HG03460 (cell line): ENCODE data around the gene PNMA6E.
"Not testable (repeated sequence)": the region's sequence is repeated elsewhere in the genome, so short reads cannot be mapped to it uniquely, and the experiment has no call there.

ENCODE experiments used
- ATAC-seq: cut with Tn5 transposase; IDR thresholded peaks from one replicate; pipeline ENCODE4 v1.9.1; 2021; ENCODE audit not compliant: unreplicated experiment

The PNMA6E gene

DNA sequence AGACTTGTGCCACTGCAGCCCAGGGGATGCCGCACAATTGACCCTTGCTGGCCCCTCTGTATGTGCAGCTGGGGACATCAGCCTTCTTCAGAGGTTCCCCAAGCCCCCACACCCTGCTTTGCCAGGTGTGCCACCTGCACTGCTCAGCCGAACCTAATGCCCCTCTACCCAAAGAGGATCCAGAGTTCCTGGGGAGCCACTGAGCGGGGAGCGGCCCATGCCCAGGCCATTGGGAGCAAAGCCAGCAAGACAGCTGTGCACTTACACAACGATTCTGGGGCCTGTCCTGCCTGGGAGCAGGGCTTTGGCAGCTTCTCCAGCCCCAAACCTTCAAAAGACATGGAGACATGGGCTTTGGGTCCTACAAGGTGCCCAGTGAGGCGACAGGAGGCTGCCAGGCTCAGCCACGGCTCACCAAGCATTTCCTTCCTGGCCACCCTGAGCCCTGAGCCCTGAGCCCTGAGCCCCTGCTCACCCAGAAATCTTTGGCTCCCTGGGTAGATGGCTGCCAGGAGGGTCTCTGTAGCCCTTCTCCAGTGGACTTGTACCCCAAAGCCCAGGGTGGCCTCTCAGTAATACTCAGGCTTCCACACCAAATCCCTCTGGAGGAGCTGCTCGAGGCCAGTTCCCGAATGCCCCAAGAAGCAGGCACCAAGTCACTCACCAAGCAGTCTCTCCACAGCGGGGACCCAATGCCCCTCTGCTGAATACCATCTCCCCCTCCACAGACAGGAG lies 13.0 kb downstream of the PNMA6E start:
- ATAC-seq: no peak

- no peak for ATAC-seq
Observed at GRCh38 chrX:153387345-153387744, 13.8 kb downstream of the PNMA6E start.

GRCh38 chrX:153386097-153386496 lies 15.1 kb downstream of the PNMA6E start:
- no peak for ATAC-seq

- ATAC-seq: not testable (repeated sequence)
Observed at GRCh38 chrX:153384973-153385372, 16.2 kb downstream of the PNMA6E start.

DNA sequence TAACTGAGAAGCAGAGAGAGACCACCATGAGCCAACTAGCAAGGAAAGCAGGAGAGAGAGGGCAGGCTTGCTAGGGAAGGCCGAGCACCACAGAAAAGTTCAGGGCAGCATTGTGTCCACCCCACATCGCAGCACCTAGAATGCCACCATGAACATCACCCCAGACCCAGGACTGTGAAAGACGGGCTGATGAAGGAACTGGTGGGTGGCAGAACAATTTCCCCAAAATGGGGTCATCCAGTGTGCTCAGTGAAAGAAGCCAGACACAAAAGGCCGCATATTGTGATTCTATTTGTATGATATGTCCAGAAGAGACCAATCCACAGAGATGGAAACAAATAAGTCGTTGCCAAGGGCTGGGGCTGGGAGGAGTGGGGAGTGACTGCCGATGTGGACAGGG lies 16.8 kb downstream of the PNMA6E start:
- no peak for ATAC-seq

GRCh38 chrX:153382563-153383482 lies 18.3 kb downstream of the PNMA6E start:
- no peak for ATAC-seq

GRCh38 chrX:153381684-153382532 lies 19.2 kb downstream of the PNMA6E start:
- no peak for ATAC-seq

GRCh38 chrX:153380691-153381090 lies 20.5 kb downstream of the PNMA6E start:
- ATAC-seq: no peak

DNA sequence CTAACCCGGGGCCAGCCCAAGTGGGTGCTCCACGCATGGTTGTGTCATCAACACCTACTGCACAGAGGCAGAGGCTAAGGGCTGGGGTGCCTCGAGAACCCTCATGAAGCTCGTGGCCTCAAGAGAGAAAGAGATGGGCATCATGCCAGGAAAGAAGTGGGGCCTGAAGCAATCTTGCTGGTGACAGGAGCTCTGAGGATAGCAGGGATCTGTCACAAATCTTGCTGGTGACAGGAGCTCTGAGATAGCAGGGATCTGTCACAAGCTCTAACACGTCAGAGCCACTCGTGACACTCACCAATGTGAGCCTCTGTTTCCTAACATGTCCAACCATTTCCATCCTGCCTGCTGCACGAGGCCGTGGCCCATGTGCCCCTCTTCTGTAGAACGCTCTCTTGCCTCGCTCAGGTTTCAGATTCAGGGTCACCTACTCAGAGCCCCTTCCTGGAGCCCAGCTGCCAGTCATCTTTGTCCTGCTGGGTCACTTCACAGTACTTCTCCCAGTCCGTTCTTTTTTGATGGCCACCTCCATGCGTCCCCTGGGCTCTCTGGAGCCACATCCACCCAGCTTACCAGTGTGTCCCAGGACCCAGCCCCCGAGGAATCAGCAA lies 21.1 kb downstream of the PNMA6E start:
- no peak for ATAC-seq

DNA sequence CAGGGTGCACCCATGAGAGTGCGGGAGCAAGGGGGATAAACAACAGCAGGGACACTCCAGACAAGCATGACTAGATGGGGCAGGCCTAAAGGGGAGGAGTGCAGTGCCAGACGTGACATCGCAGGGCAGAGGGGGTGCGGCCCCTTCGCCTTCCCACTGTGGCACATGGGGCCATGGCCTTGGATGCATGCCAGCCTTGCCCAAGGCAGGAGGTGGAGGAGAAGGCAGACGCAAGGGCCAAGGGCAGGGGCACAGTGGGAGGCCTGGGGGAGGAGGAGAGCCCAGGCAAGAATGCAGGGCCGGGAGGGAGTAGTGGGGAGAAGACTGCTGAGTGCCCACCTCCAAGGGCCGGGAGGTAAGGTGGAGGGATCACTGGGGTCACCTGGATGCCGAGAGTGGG lies 21.6 kb downstream of the PNMA6E start:
- no peak for ATAC-seq

GRCh38 chrX:153378607-153379006 lies 22.5 kb downstream of the PNMA6E start:
- ATAC-seq: no peak

DNA sequence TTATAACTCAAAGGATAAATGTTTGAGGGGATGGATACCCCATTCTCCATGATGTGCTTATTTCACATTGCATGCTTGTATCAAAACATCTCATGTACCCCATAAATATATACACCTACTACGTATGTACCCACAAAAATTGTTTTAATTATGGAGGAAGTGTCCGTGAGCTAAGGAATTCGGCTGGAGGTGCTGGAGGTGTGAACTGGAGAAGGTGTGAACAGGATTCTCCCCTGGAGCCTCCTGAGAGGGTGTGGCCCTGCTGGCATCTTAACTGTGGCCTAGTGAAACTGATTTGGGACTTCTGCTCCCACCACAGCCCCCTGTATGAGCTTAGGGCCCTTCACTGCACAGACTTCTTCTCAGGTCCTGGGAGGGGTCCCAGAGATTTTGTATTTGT lies 23.4 kb downstream of the PNMA6E start:
- no peak for ATAC-seq

GRCh38 chrX:153375571-153375970 lies 25.6 kb downstream of the PNMA6E start:
- ATAC-seq: no peak

- no peak for ATAC-seq
Observed at GRCh38 chrX:153374426-153374825, 26.7 kb downstream of the PNMA6E start.

DNA sequence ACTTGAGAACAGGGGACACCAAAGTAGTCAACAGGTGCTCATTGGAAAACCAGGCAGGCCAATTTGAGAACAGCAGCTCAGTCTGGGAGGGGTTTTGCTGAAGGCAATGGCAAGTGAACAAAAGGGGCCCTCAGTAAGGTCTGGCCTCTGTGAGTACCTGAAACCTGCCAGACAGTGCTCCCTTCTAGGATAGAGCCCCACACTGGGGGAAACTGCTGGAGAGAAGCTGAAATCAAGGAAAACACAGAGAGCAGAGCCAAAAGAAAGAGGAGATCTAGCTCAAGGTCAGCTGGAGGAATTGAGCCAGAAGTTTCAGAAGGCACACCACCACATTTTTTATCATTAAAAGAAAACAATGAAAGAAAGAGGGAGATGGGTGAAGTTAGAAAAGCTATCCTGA lies 28.2 kb downstream of the PNMA6E start:
- no peak for ATAC-seq

- ATAC-seq: no peak
Observed at GRCh38 chrX:153371256-153371655, 29.9 kb downstream of the PNMA6E start.

- no peak for ATAC-seq
Observed at GRCh38 chrX:153370293-153371055, 30.7 kb downstream of the PNMA6E start.

DNA sequence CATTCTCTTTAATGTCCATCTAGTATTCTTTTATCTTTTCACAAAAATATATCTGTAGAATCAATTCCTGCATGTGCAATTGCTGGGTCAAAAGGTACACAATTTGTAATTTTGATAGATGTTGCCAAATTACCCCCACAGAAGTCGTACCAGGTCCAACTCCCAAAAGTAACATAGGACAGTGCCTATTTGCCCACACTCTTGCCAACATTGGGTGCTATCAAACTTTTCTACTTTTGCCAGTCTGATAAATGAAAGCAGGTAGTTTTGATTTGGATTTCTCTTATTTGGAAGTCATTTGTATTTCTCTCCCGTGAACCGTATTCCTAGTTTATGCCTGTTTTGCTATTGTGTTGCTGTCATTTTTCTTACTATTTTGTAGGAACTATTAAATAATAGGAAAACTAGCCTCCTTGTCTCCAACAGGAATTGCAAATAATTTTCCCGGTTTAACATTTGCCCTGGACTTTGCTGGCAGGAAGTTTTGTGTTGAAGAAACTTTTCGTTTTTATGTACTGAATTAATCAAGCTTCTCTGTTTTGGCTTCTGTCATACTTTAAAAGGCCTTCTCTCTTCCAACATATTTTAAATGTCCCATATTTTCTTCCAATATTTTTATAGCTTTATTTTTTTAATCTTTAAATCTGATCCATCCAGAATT lies 34.1 kb downstream of the PNMA6E start:
- no peak for ATAC-seq

- ATAC-seq: no peak
Observed at GRCh38 chrX:153366119-153366518, 35.0 kb downstream of the PNMA6E start.

- ATAC-seq: no peak
Observed at GRCh38 chrX:153365670-153366069, 35.5 kb downstream of the PNMA6E start.
